HG03108 (cell line): ENCODE results near the gene OAS3.
"Not testable (repeated sequence)": the region's sequence is repeated elsewhere in the genome, so short reads cannot be mapped to it uniquely, and the experiment has no call there.

Source experiments
- ATAC-seq: cut with Tn5 transposase; IDR thresholded peaks from one replicate; pipeline ENCODE4 v1.9.1; 2021; ENCODE audit warnings: moderate library complexity; ENCODE audit not compliant: unreplicated experiment

OAS3 gene, protein sequence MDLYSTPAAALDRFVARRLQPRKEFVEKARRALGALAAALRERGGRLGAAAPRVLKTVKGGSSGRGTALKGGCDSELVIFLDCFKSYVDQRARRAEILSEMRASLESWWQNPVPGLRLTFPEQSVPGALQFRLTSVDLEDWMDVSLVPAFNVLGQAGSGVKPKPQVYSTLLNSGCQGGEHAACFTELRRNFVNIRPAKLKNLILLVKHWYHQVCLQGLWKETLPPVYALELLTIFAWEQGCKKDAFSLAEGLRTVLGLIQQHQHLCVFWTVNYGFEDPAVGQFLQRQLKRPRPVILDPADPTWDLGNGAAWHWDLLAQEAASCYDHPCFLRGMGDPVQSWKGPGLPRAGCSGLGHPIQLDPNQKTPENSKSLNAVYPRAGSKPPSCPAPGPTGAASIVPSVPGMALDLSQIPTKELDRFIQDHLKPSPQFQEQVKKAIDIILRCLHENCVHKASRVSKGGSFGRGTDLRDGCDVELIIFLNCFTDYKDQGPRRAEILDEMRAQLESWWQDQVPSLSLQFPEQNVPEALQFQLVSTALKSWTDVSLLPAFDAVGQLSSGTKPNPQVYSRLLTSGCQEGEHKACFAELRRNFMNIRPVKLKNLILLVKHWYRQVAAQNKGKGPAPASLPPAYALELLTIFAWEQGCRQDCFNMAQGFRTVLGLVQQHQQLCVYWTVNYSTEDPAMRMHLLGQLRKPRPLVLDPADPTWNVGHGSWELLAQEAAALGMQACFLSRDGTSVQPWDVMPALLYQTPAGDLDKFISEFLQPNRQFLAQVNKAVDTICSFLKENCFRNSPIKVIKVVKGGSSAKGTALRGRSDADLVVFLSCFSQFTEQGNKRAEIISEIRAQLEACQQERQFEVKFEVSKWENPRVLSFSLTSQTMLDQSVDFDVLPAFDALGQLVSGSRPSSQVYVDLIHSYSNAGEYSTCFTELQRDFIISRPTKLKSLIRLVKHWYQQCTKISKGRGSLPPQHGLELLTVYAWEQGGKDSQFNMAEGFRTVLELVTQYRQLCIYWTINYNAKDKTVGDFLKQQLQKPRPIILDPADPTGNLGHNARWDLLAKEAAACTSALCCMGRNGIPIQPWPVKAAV

DNA sequence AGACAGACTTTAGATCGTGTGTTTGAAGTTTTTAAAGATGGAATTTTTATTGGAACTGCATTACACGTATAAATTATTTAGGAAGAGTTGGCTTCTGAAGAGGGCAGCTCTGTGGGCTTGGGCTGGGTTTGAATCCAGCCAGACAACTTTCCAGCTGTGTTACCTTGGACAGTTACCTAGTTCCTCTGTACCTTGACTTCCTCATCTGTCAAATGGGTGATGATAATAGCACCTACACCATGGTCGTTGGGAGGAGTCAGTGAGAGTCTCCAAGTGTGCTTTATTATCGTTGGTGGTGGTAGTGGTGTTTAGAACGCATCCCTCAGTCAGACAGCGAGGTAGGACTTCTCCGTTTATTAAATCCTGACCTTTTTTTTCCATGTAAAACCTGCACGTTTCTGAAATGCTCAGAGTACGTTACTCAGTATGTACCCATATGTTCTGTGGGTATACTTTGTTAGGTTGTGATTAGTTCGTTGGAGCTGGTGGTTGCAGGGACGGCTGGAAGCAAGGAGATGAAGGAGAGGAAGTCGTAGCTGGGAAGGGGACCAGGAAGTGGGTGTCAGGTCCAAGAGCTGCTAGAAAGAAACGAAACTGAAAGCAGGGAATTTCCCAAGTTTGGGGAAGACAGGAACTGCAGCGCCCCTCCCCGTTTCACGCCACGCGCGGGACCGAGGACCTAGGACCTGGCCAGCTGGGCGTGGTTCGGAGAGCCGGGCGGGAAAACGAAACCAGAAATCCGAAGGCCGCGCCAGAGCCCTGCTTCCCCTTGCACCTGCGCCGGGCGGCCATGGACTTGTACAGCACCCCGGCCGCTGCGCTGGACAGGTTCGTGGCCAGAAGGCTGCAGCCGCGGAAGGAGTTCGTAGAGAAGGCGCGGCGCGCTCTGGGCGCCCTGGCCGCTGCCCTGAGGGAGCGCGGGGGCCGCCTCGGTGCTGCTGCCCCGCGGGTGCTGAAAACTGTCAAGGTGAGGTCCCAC lies at the start of gene OAS3:
Gene OAS3, plus strand, starts transcription at position 734 of the 979 bp plus-strand sequence. Its CDS starts 57 bp downstream, at position 791.
- ATAC-seq: no peak

DNA sequence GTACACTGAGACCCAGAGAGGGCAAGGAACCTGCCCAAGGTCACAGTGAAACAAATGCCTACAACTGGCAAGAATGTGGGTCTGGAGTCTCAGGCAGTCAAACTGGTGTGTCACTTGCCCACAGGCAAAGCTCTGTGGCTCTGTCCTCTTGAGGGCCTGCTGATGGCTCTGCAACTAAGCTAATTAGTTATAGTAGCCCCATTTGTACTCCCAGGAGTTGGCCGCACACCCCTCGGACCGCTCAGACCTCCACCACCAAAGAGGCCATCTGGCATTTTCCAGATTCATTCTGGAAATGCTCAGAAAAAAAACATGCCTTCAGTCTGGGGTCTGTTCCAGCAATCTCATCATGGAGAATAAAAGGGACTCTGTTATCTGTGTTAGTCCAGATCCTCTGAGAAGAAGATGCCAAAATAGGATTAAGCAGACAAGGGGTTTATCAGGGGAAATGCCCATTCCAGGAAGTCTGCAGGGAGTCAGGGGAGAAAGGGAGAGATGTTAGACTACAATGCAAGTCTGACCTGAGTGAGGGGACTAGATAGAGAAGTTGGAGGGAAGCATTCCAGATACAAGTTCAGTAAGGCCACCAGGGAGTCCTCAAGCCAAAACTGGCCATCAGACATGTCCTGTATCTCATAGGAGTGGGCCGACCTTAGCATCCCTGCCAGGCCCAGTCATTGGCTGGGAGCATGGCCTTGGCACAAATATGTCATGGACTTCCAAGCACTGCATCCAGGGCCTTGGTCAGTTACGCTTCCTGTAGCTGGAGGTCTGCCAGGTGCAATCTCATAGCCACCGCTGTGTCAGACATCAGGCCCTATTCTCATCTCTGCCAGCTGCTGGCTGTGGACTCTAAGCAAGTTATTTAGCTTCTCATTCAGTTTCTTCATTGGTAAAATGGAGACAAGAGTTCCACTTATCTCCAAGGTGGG lies 46.9 kb upstream of the OAS3 start:
- ATAC-seq: no peak

DNA sequence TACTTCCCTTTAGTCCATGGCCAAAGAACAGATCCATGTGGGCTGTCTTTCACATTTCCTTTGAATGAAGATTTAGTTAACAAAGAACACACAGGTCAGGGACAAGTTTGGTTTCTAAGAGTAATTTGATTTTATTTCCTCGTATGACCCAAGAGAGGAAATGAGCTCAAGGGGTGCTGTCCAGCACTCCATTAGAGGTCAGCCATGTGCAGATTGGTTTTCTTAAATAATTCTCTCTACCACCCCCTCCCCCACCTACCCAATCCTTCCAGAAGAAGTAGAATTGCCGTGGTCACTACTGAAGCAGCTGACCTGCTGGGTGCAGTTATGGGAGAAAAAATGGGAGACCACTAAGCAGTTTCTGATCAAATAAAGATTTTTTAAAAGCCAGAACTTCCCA lies 45.4 kb upstream of the OAS3 start:
- no peak for ATAC-seq

DNA sequence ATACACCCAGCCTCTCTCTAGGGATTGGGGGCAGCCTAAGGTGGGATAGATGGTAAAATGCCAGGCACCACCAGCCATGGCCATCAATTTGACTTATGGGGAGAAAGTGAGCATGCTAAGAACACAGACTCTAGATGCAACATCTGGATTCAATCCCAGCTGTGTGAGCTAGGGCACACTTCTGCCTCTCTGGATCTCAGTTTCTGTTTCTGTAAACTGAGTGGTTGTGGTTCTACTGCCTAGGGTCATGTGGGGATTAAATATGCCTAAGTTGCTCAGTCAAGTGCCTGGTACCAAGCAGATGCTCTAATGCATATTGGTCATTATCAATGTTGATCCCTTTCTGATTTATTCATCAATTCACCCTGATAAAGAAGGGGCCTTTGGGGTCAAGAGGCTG lies 44.1 kb upstream of the OAS3 start:
- ATAC-seq: no peak

DNA sequence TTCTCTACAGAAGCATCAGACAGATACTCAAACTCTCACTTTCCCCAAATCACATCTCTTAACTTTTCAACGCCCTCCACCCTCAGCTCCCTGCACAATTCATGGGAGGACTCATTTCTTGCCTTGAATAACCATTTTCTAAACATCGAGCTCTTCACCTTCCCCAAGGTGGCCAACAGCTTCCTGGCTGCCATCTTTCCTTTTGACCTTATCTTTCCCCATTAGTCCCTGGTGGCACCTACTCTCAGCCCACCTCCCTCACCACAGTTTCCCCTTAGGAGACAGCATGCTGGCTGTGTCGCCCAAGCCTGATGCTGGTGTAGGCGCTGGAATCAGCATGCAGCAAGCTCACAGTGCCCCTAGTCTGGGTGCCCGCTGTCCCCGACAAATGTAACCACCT lies 39.9 kb upstream of the OAS3 start:
- no peak for ATAC-seq

DNA sequence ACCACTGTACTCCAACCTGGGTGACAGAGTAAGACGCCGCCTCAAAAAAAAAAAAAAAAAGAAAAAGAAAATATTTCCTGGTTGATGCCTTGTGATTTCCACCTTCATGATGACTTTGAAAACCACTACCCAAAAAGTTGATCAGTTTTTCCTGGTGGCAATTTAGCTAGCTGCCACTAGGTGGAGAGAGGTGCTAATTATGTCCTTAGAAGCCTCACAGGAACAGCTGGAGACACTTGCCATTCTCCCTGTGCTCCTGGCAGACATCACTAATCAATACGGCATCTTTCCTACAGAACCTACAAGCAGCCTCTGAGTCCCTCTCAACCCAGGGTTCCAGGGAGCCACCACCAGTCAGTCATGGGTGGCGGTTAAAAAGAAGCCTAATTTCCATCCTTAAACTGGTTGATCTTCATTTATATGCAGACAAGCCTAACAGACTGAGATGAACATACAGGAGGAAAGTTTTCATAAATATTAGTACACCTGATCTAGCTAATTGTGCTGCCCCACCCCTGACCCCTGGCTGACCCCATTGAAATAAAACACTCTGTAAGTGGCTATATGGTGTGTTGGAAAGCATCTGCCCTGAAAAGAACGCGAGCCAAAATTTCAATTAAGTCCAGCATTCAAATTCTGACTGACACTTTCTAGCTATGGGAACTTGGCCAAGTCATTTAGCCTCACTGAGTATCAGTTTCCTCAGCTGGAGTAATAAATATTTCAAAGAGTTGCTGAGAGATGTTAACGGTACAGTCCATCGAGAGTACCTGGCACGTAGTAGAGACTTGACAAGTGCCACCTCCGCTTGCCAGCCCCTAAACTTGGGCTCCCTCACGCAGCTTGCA lies 37.8 kb upstream of the OAS3 start:
- ATAC-seq: no peak

DNA sequence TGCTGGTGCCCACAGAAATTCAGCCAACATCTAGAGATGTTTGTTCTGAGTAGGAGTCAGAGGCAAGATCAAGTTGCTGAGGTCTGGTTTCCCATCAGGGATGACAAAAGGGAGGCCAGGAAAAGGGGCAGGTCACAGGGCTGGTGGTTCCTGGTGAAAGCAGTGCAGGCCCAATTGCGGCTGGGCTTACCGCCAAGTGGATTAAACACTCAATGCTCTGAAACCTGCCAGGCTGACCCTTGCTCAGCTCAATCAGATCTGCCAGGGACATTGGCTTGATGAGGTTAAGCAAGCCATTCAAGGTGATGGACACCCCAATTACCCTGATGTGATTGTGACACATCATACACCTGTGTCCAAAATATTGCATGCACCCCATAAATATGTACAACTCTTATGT lies 37.0 kb upstream of the OAS3 start:
- no peak for ATAC-seq

DNA sequence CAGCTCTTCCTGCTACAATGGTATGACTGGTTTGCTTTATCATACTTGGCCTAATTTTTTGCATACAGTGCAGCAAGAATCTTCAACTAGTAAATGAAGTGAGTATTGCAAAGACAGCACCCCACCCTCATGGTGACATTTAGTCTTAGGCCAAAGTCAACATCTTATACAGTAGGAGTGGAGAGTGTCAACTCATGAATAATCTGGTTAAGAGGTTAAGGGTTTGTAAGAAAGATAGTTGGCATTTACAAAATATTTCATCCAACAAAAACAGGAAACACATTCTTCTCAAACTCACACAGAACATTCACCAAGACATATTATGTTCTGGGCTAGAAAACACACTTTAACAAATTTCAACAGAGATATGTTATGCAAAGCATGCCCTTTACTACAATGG lies 33.7 kb upstream of the OAS3 start:
- no peak for ATAC-seq

DNA sequence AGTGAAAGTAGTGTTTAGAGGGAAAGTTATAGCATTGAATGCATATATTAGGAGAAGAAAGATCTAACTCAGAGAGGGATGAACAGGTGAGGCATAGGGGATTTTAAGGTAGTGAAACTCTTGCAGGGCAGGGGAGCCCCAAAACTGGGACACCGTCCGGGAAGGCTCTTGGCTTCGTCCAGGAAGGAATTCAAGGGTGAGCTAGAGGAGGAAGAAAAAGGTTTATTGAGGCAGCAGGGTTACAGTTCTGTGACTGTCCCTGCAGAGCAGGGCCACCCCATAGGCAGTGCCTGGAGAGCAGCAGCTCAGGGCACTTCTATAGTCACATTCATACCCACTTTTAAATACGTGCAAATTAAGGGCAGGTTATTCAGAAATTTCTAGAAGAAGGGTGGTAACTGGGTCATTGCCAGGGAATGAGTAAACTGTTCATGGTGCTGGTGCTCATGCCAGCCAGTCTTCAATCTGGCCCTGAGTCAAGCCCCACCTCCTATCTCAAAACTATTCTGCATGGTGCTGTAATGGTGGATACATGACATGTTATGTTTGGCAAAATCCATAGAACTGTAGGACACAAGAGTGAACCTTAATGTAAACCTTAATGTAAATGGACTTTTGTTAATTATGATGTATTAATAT lies 32.7 kb upstream of the OAS3 start:
- no peak for ATAC-seq

DNA sequence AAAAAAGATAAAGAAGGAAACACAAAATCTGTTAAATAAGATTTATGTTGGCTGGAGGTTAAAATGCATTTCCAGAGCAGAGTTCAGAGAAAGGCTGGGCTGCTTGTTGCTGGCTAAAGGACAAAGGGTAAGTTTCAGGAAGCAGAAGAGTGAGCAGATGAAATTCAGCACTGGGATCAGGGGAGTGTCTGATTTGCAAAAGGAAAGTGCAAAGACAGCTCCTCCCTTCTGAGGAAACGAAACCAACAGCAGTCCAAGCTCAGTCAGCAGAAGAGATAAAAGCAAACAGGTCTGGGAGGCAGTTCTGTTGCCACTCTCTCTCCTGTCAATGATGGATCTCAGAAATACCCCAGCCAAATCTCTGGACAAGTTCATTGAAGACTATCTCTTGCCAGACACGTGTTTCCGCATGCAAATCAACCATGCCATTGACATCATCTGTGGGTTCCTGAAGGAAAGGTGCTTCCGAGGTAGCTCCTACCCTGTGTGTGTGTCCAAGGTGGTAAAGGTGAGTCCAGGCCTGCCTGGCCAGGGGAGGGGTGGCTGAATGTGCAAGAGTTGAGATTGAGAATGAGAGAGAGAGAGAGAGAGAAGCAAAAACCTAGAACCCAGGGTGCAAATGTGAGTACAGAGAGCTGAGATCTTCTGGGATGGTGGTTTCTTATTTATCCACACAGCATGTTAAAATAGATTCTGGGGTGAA lies 31.4 kb upstream of the OAS3 start, which contains the start of gene OAS1:
Gene OAS1, plus strand, starts transcription at position 251 of the 703 bp plus-strand sequence. Its CDS starts 78 bp downstream, at position 329.
- ATAC-seq: peak; percentile 73

DNA sequence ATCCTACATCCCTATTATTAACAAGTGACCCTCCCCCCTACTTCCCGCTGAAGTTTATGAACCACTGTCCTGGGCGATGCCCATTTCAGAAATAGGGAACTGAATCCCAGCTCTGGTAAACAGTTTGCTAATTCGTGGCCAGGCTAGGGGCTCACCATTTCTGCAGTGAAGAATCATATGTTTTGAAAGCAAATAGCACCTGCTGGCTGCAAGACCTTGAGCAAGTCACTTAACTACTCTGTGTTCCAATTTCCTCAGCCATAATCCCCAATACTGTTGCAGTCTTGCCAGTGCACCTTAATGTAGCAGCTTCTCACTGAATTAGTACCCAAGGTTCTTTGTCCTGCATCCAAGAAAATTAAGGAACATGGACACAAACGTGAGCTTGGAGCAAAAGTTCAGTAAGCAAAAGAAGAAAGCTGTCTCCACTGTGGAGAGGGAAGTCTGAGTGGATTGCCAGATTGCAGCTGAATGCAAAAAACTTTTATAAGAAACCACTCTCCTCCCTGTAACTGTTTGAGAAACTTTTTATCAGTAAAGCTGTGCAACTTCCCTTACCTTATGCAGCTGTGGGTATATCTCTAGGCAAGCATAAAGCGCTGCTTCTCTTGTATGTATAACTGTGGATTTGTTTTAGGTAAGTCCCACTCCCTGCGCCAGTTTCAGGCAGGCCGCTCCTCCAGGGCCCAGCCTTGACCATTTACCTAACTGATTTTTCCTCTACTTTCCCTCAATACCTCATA lies 30.7 kb upstream of the OAS3 start:
- peak; percentile 42 for ATAC-seq

DNA sequence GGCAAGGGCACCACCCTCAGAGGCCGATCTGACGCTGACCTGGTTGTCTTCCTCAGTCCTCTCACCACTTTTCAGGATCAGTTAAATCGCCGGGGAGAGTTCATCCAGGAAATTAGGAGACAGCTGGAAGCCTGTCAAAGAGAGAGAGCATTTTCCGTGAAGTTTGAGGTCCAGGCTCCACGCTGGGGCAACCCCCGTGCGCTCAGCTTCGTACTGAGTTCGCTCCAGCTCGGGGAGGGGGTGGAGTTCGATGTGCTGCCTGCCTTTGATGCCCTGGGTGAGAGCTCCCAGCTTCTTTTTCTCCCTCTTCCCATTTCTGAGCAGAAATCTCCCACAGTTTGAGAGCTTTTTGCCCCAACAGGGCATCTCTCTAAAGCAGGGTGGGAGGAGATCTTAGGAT lies 29.7 kb upstream of the OAS3 start:
- no peak for ATAC-seq

DNA sequence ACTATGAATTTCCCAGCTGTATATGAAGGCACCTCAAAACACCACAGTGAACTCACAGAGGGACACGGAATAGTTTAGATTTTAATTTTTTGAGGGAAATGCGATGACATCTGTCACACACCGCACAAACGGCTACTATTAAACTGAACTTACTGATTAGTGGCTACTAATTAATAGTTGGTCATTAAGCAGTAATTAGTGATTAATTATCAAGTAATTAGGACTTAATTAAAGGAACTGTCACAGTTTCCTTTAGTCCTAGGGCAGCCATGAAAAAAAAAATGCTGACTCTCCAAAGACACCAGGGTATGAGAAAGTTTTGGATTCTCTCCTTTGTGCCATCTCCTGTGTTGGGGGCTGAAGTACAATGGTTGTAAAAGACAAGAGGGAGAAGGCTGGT lies 28.6 kb upstream of the OAS3 start:
- ATAC-seq: no peak

DNA sequence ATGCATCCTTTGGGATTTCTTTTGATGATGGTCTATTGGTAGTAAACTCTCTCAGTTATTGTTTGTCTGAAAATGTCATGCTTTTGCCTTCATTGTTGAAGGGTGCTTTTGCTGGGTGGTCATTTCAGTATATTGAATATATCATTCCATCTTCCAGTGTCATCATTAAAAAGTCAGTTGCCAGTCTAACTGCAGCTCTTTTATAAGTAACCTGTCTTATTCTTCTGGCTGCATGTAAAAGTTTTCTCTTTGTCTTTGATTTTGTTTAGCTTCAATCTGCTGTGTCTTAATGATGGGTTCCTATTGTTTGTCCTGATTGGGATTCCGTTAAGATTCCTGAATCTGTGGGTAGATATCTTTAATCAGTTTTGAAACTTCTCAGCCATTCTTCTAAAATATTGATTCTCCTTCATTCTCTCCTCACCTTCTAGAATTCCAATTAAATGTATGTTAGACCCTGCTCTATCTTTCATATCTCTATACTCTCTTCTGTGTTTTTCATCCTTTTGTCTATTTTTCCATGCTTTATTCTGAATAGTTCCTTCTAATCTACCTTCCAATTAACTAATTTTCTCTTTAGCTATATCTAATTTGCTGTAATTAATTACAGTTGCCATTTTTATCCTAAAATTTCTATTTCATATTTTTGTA lies 25.1 kb upstream of the OAS3 start:
- no peak for ATAC-seq

DNA sequence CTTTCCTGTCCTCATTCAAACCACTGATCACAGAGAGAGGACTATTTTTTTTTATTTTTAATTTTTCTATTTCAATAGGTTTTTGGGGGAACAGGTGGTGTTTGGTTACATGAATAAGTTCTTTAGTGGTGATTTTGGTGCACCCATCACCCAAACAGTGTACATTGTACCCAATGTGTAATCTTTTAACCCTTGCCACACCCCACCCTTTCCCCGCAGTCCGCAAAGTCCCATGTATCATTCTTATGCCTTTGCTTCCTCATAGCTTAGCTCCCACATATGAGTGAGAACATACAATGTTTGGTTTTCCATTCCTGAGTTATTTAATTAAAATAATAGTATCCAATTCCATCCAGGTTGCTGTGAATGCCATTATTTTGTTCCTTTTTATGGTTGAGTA lies 24.4 kb upstream of the OAS3 start:
- ATAC-seq: not testable (repeated sequence)

DNA sequence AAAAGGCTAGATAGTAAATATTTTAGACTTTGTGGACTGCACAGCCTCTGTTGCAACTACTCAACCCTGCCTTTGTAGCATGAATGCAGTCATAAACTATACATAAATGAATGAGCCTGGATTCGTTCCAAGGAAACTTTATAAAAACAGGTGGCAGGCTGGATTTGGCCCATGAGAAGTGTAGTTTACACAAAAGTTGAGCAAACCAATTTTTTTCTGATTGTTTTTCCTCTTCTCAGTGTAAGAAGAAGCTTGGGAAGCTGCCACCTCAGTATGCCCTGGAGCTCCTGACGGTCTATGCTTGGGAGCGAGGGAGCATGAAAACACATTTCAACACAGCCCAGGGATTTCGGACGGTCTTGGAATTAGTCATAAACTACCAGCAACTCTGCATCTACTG lies 22.0 kb upstream of the OAS3 start:
- ATAC-seq: no peak
